Measurements from ENCODE around the gene FBXW5. TPM values are rescaled to one million over a fixed set of nuclear protein-coding genes. Genes with fewer than 3 reads are reported as not detected.

The FBXW5 gene
- total and polyA plus RNA-seq, 4 donors, result 52.0 to 107 (median 97.2) TPM

DNA sequence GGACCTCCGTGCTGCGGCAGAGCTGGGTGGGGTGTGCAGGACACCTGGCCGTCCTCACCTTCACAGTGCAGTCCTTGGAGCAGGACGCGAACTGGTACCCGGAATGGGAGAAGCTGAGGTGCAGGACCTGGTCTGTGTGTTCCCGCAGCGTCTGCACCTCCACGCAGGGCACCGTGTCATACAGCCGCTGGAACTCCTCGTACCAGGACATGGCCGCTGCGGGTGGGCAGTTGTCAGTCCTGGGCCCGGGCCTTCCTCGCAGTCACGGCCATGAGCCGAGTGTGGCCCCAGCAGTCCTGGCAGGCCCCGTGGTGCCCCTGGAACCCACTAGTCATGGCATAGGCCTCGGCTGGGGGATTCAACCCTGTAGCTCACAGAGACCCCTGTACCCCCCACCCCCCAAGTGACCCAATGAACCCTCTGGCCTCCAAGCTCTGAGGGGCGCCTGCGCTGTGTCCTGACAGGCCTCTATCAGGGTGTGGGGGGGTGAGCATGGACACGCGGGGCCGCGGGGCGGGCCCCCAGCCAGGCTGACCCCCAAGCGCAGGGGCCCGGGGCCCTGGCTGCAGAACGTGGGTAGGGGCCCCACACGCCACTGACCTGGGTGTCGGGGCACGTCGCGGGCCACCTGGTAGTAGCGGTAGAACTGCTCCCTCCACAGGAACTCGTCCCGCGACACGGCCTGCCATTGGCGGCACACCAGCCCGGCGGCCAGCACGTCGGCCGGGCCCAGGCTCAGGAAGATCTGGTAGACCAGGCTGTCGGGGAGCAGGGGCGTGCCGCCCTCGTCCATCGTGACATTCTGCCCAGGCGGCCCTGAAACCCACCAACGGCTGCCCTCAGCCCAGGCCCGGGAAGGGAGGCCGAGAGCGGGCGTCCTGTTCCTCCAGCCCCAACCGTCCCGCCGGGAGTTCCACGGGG, 987 bp downstream of the FBXW5 start:
- Histone ChIP-seq H3K9me3 (ENCODE audit: control insufficient read depth, insufficient read depth, low read length) (no peaks in the 10 kb centered on the region), H3K4me3 (ENCODE audit: low read depth, low read length) (peak overlapping the region; percentile 78), H3K27me3 (ENCODE audit: control insufficient read depth, insufficient read depth, low read length) (no peaks in the 10 kb centered on the region), H3K36me3 (ENCODE audit: control insufficient read depth, insufficient read depth, low read length) (peaks cover 51% of the 10 kb centered on the region), H3K27ac (ENCODE audit: low read depth, low read length) (no peak overlapping the region), H3K4me1 (ENCODE audit: control insufficient read depth, insufficient read depth, low read length) (peaks cover 43% of the 10 kb centered on the region)
- 23% methylated on average over 61 of the region's 61 CpGs for WGBS (ENCODE audit: insufficient coverage)
- peak in 1 of 6 donors; percentile 6 for DNase-seq (ENCODE audit: low read depth in 4 of 6, low spot score in 6 of 6)

DNA sequence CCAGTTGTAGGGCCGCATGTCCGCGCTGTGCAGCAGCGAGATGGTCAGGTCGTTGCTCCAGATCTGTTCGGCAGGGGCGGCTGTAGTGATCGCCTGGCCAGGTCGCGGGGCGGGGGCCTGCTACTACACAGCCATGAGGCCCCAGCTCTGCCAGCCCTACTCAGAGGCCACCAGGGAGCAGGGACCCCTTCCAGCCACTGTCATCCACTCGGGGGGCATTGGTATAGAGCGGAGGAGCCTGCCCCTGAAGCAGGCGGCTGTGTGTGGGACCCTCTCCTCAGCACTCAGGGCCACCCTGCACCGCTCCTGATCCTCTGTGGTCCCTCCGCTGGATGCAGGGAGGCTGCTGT, 1.7 kb downstream of the FBXW5 start:
- Histone ChIP-seq H3K9me3 (ENCODE audit: control insufficient read depth, insufficient read depth, low read length) (no peaks in the 10 kb centered on the region), H3K36me3 (ENCODE audit: control insufficient read depth, insufficient read depth, low read length) (peaks cover 54% of the 10 kb centered on the region), H3K4me1 (ENCODE audit: control insufficient read depth, insufficient read depth, low read length) (peaks cover 39% of the 10 kb centered on the region), H3K27ac (ENCODE audit: low read depth, low read length) (no peak overlapping the region), H3K27me3 (ENCODE audit: control insufficient read depth, insufficient read depth, low read length) (no peaks in the 10 kb centered on the region), H3K4me3 (ENCODE audit: low read depth, low read length) (no peak overlapping the region)
- WGBS (ENCODE audit: insufficient coverage), result 87% methylated on average over 14 of the region's 16 CpGs
- no peak for DNase-seq (ENCODE audit: low read depth in 4 of 6, low spot score in 6 of 6)

DNA sequence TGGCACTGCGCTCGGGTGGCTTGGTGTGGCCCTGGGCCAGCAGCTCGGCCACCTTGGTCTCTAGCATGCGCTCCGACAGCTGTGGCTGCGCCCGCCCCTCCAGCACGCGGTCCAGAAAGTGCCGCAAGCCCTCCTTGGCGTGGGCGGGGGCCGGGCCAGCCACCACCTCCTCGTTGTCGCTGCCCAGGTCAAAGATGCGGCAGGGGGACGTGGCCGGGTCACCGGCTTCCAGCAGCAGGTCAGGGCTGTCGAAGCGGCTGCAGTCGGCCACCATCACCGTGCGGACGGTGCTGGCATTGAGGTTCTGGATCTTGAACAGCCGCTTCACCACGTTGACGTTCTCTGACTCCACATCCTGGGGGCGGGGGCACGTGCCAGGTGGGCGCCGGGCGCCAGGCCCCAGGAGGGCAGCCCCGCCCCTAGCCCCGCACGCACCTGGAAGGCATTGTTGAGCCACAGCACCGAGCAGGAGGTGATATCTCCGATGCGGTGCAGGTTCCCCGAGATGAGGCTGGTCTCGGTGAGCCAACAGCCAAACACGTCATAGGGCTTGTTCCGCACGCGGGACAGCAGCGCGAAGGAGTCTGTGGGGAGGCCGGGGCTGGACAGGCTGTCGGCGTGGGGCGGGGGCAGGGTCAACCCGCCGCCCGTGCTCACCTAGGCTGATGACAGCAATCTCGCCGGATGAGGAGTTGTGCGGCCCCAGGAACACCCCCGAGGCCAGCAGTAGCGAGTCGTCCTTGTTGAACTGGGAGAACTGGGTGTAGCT, 2.2 kb downstream of the FBXW5 start:
- peaks cover 60% of the 10 kb centered on the region for H3K36me3 ChIP-seq (ENCODE audit: control insufficient read depth, insufficient read depth, low read length)
- no peaks in the 10 kb centered on the region for H3K27me3 ChIP-seq (ENCODE audit: control insufficient read depth, insufficient read depth, low read length)
- DNase-seq (ENCODE audit: low read depth in 4 of 6, low spot score in 6 of 6), result no peak
- H3K4me3 ChIP-seq (ENCODE audit: low read depth, low read length), result no peak overlapping the region
- 93% methylated on average over 60 of the region's 60 CpGs for WGBS (ENCODE audit: insufficient coverage)
- H3K27ac ChIP-seq (ENCODE audit: low read depth, low read length), result no peak overlapping the region
- no peaks in the 10 kb centered on the region for H3K9me3 ChIP-seq (ENCODE audit: control insufficient read depth, insufficient read depth, low read length)
- H3K4me1 ChIP-seq (ENCODE audit: control insufficient read depth, insufficient read depth, low read length), result peaks cover 33% of the 10 kb centered on the region

DNA sequence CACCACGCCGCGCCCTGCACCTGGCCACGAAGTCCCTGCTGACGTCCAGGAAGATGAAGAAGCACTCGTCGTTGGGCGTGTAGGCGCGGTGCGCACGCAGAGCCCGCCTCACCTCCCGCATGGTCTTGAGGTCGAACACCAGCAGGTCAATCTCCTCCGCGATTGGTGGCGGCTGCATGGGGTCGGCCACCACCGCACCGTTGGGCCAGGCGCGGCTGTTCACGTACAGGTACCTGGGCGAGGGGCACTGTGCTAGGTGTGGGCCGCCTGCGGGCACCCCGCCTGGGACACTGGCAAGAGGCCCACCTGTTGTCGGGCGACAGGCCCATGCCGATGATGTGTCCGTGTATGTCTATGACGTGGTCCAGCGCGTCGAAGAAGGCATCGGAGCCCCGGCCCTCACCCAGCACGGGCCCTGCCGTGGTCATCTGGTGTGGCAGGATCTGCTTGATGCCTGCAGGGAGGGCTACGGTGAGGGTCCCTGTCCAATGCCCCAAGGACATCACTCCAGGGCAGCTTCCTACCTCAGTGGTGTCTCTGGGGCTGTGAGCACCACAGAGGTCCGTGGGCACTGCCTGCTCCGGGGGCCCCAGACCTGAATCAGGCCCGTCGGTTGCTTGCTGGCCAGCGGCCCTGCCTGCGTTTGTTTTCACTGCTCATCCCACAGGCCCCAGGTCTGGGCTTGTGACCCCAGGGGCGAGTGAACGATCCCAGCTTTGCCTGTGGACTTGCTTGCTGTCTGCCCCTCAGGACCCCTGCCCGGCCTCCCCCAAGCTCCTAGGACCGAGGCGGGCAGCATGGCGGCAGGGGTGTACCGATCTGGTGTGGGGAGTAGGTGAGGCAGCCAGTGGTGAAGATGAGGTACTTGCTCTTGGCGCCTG, 3.1 kb downstream of the FBXW5 start:
- H3K4me1 ChIP-seq (ENCODE audit: control insufficient read depth, insufficient read depth, low read length), result peaks cover 25% of the 10 kb centered on the region
- H3K4me3 ChIP-seq (ENCODE audit: low read depth, low read length), result no peak overlapping the region
- no peak for DNase-seq (ENCODE audit: low read depth in 4 of 6, low spot score in 6 of 6)
- no peaks in the 10 kb centered on the region for H3K9me3 ChIP-seq (ENCODE audit: control insufficient read depth, insufficient read depth, low read length)
- no peaks in the 10 kb centered on the region for H3K27me3 ChIP-seq (ENCODE audit: control insufficient read depth, insufficient read depth, low read length)
- H3K36me3 ChIP-seq (ENCODE audit: control insufficient read depth, insufficient read depth, low read length), result peaks cover 63% of the 10 kb centered on the region
- WGBS (ENCODE audit: insufficient coverage), result 96% methylated on average over 55 of the region's 55 CpGs
- H3K27ac ChIP-seq (ENCODE audit: low read depth, low read length), result no peak overlapping the region

DNA sequence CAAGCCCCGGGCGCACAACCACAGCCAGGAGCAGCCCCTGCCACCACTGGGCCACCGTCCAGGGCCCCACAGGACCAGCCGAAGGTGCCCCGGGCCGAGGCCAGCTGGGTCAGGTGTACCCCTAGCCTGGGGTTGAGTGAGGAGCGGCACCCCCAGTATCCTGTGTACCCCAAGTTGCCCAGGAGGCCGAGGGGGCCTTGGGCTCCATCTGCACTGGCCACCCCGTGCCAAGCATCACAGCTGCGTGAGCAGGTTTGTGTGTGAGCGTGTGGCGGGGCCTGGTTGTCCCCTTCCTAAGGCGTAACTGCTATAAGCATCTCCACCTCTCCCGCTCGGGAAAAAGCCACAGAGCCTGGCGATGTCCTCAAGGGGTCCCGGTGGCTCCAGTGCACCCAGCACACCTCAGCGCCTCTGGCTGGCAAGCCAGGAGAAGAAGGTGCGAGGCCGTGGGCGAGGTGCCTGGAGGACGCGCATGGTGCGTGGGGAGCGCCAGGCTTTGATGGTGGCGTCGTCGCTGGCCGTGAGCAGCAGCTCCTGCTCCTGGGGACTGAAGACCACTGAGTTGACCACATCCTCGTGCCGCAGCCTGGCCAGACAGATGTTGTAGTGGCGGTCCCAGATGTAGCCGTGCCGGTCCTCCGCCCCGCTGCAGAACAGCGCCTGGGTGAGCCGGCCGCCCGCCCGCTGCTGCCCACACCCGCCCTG, 3.9 kb downstream of the FBXW5 start:
- 92% methylated on average over 42 of the region's 42 CpGs for WGBS (ENCODE audit: insufficient coverage)
- Histone ChIP-seq H3K27me3 (ENCODE audit: control insufficient read depth, insufficient read depth, low read length) (no peaks in the 10 kb centered on the region), H3K27ac (ENCODE audit: low read depth, low read length) (no peak overlapping the region), H3K36me3 (ENCODE audit: control insufficient read depth, insufficient read depth, low read length) (peaks cover 63% of the 10 kb centered on the region), H3K9me3 (ENCODE audit: control insufficient read depth, insufficient read depth, low read length) (no peaks in the 10 kb centered on the region), H3K4me1 (ENCODE audit: control insufficient read depth, insufficient read depth, low read length) (peaks cover 19% of the 10 kb centered on the region), H3K4me3 (ENCODE audit: low read depth, low read length) (no peak overlapping the region)
- DNase-seq (ENCODE audit: low read depth in 4 of 6, low spot score in 6 of 6), result no peak

DNA sequence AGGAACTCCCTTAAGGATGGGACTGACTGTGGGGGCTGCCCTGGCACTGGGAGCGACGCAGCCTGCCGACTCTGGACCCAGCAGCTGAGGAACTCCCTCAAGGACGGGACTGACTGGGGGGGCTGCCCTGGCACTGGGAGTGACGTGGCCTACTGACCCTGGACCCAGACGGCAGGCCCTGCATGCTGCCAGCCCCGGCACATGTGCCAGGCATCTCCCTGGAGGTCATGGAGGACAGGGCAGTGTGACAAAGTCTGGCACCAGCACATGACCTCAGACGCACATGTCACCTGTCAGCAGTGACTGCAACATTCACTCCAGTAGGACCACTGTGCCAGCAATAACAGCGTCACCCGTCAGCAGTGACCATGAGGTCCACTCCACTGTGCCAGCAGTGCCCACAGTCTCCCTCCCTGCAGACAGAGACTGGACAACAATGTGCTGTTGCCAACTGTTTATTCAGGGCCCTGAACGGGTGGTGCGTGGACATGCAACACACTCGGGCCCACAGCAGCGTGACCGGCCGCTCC, 4.5 kb downstream of the FBXW5 start:
- Histone ChIP-seq H3K27me3 (ENCODE audit: control insufficient read depth, insufficient read depth, low read length) (no peaks in the 10 kb centered on the region), H3K36me3 (ENCODE audit: control insufficient read depth, insufficient read depth, low read length) (peaks cover 63% of the 10 kb centered on the region), H3K4me1 (ENCODE audit: control insufficient read depth, insufficient read depth, low read length) (peaks cover 17% of the 10 kb centered on the region), H3K27ac (ENCODE audit: low read depth, low read length) (no peak overlapping the region), H3K4me3 (ENCODE audit: low read depth, low read length) (no peak overlapping the region), H3K9me3 (ENCODE audit: control insufficient read depth, insufficient read depth, low read length) (no peaks in the 10 kb centered on the region)
- 79% methylated on average over 16 of the region's 16 CpGs for WGBS (ENCODE audit: insufficient coverage)
- DNase-seq (ENCODE audit: low read depth in 4 of 6, low spot score in 6 of 6), result no peak

DNA sequence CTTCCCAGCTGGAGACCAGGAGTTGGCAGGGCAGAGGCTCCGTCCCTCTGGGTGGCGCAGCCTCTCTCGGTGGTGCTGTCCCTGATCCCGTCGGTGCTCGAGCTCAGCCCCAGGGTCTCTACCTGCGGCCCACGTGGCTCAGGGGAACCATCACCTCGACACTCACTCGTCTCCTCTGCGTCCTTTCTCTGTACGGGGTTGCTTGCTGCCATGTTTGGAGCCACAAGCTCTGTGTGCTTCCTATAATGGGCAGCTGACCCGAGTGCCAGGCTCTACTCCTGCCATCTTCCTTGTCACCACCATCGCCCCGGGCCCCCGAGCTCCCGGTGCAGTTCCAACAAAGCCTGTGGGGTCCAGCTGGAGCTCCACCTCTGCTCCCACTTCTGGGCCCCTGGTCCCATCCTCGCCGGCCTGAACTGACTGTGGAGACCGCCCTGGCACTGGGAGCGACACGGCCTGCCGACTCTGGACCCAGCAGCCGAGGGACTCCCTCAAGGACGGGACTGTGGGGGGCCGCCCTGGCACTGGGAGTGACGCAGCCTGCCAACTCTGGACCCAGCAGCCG, 5.0 kb downstream of the FBXW5 start:
- H3K4me1 ChIP-seq (ENCODE audit: control insufficient read depth, insufficient read depth, low read length), result peaks cover 13% of the 10 kb centered on the region
- H3K27ac ChIP-seq (ENCODE audit: low read depth, low read length), result no peak overlapping the region
- H3K9me3 ChIP-seq (ENCODE audit: control insufficient read depth, insufficient read depth, low read length), result no peaks in the 10 kb centered on the region
- H3K27me3 ChIP-seq (ENCODE audit: control insufficient read depth, insufficient read depth, low read length), result no peaks in the 10 kb centered on the region
- peaks cover 66% of the 10 kb centered on the region for H3K36me3 ChIP-seq (ENCODE audit: control insufficient read depth, insufficient read depth, low read length)
- 90% methylated on average over 28 of the region's 28 CpGs for WGBS (ENCODE audit: insufficient coverage)
- H3K4me3 ChIP-seq (ENCODE audit: low read depth, low read length), result no peak overlapping the region
- DNase-seq (ENCODE audit: low read depth in 4 of 6, low spot score in 6 of 6), result no peak

DNA sequence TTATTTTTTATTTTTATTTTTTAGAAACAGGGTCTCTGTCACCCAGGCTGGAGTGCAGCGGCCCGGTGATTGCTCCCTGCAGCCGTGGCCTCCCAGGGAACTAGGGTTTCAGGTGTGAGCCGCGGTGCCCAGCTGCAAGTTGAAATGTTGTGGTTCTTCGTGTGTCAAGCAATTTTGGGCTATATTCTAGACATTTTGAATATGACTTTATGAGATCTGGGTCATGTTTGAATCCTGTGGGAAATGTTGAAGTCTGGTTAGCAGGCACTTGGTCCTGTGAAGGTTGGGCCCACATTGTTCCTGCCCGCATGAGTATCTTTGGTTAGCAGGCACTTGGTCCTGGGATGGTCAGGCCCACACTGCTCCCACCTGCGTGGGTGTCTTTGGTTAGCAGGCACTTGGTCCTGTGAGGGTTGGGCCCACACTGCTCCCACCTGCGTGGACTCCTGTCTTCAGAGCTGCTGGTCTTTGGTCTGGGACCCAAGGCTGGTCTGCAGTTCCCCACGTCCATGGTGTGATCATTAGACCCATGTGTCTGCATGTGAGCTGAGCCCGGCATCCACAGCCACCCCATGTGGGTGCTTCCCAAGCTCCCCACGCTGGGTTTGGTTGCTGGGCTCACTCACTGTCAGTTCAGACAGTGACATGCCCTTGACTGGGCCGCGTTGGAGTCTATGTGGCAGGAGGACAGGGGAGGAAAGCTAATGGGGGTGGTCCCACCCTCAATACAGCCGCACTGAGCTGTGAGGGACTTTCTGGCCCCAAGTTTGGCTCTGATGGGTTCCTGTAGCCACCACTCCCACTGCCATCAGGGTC, 7.1 kb downstream of the FBXW5 start:
- DNase-seq (ENCODE audit: low read depth in 4 of 6, low spot score in 6 of 6), result no peak
- 91% methylated on average over 15 of the region's 15 CpGs for WGBS (ENCODE audit: insufficient coverage)
- Histone ChIP-seq H3K9me3 (ENCODE audit: control insufficient read depth, insufficient read depth, low read length) (no peaks in the 10 kb centered on the region), H3K4me1 (ENCODE audit: control insufficient read depth, insufficient read depth, low read length) (no peaks in the 10 kb centered on the region), H3K27me3 (ENCODE audit: control insufficient read depth, insufficient read depth, low read length) (no peaks in the 10 kb centered on the region), H3K4me3 (ENCODE audit: low read depth, low read length) (no peak overlapping the region), H3K36me3 (ENCODE audit: control insufficient read depth, insufficient read depth, low read length) (peaks cover 57% of the 10 kb centered on the region), H3K27ac (ENCODE audit: low read depth, low read length) (no peak overlapping the region)

Measured in spinal cord (tissue), 10 donors.